ENCODE results near the gene CTR9. TPM values are rescaled to one million over a fixed set of nuclear protein-coding genes. Genes with fewer than 3 reads are reported as not detected.

Gene CTR9
- total and polyA plus RNA-seq, 2 of the 13 experiments (the other 11 are each of a cell fraction or from before 2014, with no cell fraction given) = 6.6 to 22.1 TPM

- TF ChIP-seq MTA1 (CRISPR knock-in tag; IDR thresholded peaks at IDR 0.05; ENCODE audit: borderline replicate concordance) (0 out of 2 replicates have a peak, but pooled peaks have one; percentile 18), THAP7 (CRISPR knock-in tag; IDR thresholded peaks at IDR 0.05) (peak; percentile 69), SKI (IDR thresholded peaks at IDR 0.05; ENCODE audit: partially characterized antibody) (peak; percentile 70), NFE2L1 (CRISPR knock-in tag; IDR thresholded peaks at IDR 0.05; ENCODE audit: borderline replicate concordance) (0 out of 2 replicates have a peak, but pooled peaks have one; percentile 10), ZNF850 (CRISPR knock-in tag; conservative IDR thresholded peaks at IDR 0.05) (0 out of 2 replicates have a peak, but pooled peaks have one; percentile 7), HNRNPH1 (optimal IDR thresholded peaks at IDR 0.05; ENCODE audit: low read depth, low read length) (peak; percentile 99), CEBPG (CRISPR knock-in tag; IDR thresholded peaks at IDR 0.05) (peak; percentile 24; the same call in 1 of the 2 replicates), ZSCAN5A (CRISPR knock-in tag; IDR thresholded peaks at IDR 0.05; ENCODE audit: borderline replicate concordance) (0 out of 2 replicates have a peak, but pooled peaks have one; percentile 72), POLR2G (IDR thresholded peaks at IDR 0.05; ENCODE audit: low read depth, low read length) (peak; percentile 100), ZNF574 (CRISPR knock-in tag; IDR thresholded peaks at IDR 0.05) (peak; percentile 70), HDAC1 (CRISPR knock-in tag; IDR thresholded peaks at IDR 0.05) (peak; percentile 64), KLF12 (CRISPR knock-in tag; IDR thresholded peaks at IDR 0.05; ENCODE audit: borderline replicate concordance) (no peak), E2F2 (CRISPR knock-in tag; IDR thresholded peaks at IDR 0.05; ENCODE audit: borderline replicate concordance) (no peak; the same call in 1 of the 2 replicates), RBFOX2 (IDR thresholded peaks at IDR 0.05; ENCODE audit: low read depth, low read length) (peak; percentile 97), IRF2 (CRISPR knock-in tag; IDR thresholded peaks at IDR 0.05) (peak; percentile 73; the same call in 1 of the 2 replicates), TOPORS (CRISPR knock-in tag; IDR thresholded peaks at IDR 0.05) (peak; percentile 43; the same call in 1 of the 2 replicates), POGZ (CRISPR knock-in tag; IDR thresholded peaks at IDR 0.05) (peak; percentile 87), CREB1 (IDR thresholded peaks at IDR 0.05) (0 out of 2 replicates have a peak, but pooled peaks have one; percentile 24), CREB1 (CRISPR knock-in tag; IDR thresholded peaks at IDR 0.05) (no peak; the same call in 1 of the 2 replicates), BCL6 (CRISPR knock-in tag; IDR thresholded peaks at IDR 0.05) (peak; percentile 7; the same call in 1 of the 2 replicates), BRCA1 (CRISPR knock-in tag; IDR thresholded peaks at IDR 0.05) (no peak), KDM3A (CRISPR knock-in tag; IDR thresholded peaks at IDR 0.05; ENCODE audit: low read depth) (0 out of 2 replicates have a peak, but pooled peaks have one; percentile 27), CCDC6 (CRISPR knock-in tag; IDR thresholded peaks at IDR 0.05) (peak; percentile 90)
Measured at GRCh38 chr11:10808553-10809372, 57.7 kb downstream of the CTR9 start, which contains the start of gene EIF4G2 (continued).

All from HepG2 (cell line).